DND-41 (cell line): ENCODE results near the gene MPP7.

Experiments
- CTCF ChIP-seq: IDR thresholded peaks from 2 replicates; pipeline ENCODE4 v1.5.1; 2012; ENCODE audit warnings: borderline replicate concordance, low read length, moderate library complexity, mild to moderate bottlenecking; ENCODE audit not compliant: poor library complexity, severe bottlenecking; ENCODE audit errors: extremely low read depth
- EZH2 ChIP-seq: IDR thresholded peaks from 3 replicates; pipeline ENCODE4 v1.6.1; 2012; ENCODE audit warnings: borderline replicate concordance, low read depth, mild to moderate bottlenecking, moderate library complexity, low read length, inconsistent platforms; ENCODE audit not compliant: severe bottlenecking

GRCh38 chr10:28282336-28282735 is 20.5 kb downstream of the MPP7 start:
- TF ChIP-seq CTCF (no peak), EZH2 (no peak)
